ENCODE data around the gene UGT1A8. TPM values are rescaled to one million over a fixed set of nuclear protein-coding genes. Genes with fewer than 3 reads are reported as not detected.
"Not testable (repeated sequence)": the region's sequence is repeated elsewhere in the genome, so short reads cannot be mapped to it uniquely, and the experiment has no call there.

UGT1A8 gene
- total RNA-seq, 1 donor from 2014 or later, result 0.13 TPM

DNA sequence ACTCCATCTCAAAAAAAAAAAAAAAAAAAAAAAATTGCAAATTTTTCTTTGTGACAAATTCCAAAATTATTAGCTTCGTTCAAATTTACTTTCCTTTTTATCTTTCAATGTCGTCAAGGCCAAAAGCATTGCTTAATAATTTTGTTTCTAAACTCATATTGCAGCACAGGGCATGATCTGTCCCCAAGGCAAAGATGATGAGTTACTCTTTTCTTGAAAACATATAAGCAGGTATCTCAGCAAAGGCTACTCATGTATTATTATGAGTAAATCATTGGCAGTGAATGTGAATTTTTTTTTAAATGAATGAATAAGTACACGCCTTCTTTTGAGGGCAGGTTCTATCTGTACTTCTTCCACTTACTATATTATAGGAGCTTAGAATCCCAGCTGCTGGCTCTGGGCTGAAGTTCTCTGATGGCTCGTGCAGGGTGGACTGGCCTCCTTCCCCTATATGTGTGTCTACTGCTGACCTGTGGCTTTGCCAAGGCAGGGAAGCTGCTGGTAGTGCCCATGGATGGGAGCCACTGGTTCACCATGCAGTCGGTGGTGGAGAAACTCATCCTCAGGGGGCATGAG, 64.2 kb downstream of the UGT1A8 start, which contains the start of gene UGT1A7:
Gene UGT1A7, plus strand, starts transcription at position 381 of the 579 bp plus-strand sequence. Its CDS starts 37 bp downstream, at position 418.
- ATAC-seq (peak; percentile 50), DNase-seq (ENCODE audit: low spot score) (no peak)

GRCh38 chr2:233684640-233685039, 67.2 kb downstream of the UGT1A8 start:
- no peak for DNase-seq (ENCODE audit: low spot score)
- no peak for ATAC-seq

DNA sequence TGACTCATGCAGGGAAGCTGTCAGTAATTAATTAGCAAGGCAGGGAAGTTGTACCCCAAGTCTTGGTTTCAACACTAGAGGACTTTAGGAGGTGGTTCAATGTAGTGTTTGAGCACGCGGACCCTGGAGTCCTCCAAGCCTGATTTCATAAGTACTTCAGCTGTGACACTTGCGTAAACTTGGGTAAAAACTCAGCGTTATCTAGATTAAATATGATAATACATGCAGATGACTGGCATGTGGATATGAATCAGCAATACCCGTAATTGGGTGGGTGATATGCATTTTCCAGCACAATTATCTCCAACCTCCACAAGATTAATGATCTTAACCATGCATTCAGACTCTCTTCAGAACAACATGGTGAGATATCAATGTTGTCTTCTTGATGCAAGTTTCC, 69.5 kb downstream of the UGT1A8 start:
- DNase-seq (ENCODE audit: low spot score) (no peak), ATAC-seq (no peak)

DNA sequence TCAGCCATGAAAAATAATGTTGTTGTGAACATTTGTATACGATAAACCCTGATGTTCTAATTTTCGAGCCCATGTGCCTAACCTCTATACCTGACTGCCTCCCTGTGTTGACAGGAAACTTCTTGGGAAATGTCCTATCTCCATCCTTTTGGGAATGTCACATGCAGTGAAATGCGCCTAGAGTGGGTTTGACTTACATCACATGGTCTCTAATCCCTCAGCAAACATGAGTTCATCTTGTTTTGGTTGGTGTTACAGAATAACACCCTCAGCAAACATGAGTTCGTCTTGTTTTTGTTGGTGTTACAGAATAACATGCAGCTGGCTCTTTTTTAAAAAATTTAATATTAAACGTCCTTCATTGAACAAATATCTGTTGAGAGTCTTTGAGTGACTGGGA, 70.9 kb downstream of the UGT1A8 start:
- no peak for ATAC-seq

GRCh38 chr2:233689031-233689430, 71.6 kb downstream of the UGT1A8 start:
- DNase-seq (ENCODE audit: low spot score), result no peak
- no peak for ATAC-seq

More for the DNA sequence above, 70.9 kb downstream of the UGT1A8 start:
- no peak for DNase-seq (ENCODE audit: low spot score)

DNA sequence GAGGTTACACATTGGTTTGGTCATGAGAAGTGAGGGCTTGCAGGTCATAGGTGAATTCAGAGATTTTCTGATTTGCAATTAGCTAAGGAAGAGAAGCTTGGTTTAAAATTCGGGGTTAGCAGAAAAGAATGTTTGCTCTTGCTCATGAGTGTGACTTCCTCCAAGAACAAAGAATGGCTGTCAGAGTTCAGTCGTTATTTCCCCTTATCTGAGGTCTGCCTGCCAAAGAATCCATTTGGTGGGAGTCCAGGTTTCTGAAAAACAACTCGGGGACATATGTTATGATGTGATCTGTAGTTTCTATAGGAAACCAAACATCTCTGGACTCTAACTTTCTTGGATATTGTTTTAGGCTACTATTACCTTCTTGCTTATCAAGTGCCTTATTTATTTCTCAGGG, 72.1 kb downstream of the UGT1A8 start:
- no peak for DNase-seq (ENCODE audit: low spot score)
- no peak for ATAC-seq

- DNase-seq (ENCODE audit: low spot score), result no peak
- no peak for ATAC-seq
Observed at GRCh38 chr2:233690444-233690843, 73.0 kb downstream of the UGT1A8 start.

DNA sequence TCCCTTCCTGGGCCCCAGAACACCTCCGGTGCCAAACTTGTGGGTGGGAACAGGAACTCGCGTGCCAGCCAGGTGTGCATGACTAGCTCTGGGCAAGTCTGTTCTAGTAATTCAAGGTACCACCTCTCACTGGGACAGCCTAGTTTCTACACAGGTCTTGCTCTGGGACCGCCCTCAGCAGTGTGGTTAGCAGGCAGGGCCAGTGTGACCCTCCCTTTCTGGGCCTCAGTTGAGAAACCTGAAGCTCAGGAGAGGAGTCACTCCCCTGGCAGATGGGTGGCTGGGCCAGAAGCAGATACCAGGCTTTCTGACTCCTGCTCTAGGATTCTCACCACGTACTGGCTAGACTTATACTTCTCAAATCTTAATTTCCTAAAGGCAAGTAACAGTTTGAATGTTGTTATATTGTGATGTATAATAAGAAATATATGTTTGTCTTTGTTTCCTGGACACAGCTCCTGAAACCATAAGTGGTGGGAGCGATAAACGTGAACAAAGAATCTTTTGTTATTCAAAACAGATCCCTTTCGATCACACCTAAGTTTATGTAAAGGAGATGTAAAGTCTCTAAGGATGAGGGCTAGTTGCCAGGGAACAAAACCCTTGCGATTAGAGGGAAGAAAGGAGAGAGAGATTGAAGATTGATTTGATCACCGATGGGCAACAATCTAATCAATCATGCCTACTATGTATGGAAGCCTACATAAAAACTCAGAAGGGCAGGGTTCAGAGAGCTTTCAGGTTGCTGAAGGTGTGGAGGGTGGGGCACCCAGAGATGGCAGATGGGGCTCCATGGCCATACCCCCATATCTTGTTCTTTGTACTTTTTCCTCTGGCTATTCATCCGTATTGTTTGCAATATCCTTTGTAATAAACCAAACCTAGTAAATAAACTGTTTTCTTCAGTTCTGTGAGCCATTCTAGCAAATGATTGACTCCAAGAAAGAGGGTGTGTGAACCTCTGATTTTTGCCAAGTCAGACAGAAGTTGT, 74.3 kb downstream of the UGT1A8 start:
- no peak for ATAC-seq

DNA sequence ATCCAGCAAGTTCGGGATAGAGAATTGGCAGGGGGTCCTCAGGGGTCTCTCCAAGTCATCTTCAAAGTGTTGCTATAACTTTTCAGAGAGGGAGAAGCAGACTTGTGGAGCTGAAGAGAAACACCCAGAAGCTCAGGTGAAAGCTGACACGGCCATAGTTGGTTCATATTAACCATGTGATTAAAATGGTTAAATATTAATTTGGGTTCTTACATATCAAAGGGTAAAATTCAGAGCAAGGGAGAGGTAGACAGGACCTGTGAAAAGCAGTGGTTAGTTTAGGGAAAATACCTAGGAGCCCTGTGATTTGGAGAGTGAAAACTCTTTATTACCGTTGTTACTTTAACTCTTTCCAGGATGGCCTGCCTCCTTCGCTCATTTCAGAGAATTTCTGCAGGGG, 75.2 kb downstream of the UGT1A8 start, which contains the start of gene UGT1A6:
Gene UGT1A6, plus strand, starts transcription at position 243 of the 400 bp plus-strand sequence. Its CDS starts 115 bp downstream, at position 358.
- DNase-seq (ENCODE audit: low spot score) (no peak), ATAC-seq (peak; percentile 69)

More for the DNA sequence above, 74.3 kb downstream of the UGT1A8 start:
- DNase-seq (ENCODE audit: low spot score), result no peak

- ATAC-seq (peak; percentile 75), DNase-seq (ENCODE audit: low spot score) (peak; percentile 75)
Observed at GRCh38 chr2:233693963-233694362, 76.5 kb downstream of the UGT1A8 start.

GRCh38 chr2:233698740-233699139, 81.3 kb downstream of the UGT1A8 start:
- DNase-seq (ENCODE audit: low spot score) (no peak), ATAC-seq (no peak)

- peak; percentile 35 for ATAC-seq
Observed at GRCh38 chr2:233699424-233700027, 82.1 kb downstream of the UGT1A8 start.

DNA sequence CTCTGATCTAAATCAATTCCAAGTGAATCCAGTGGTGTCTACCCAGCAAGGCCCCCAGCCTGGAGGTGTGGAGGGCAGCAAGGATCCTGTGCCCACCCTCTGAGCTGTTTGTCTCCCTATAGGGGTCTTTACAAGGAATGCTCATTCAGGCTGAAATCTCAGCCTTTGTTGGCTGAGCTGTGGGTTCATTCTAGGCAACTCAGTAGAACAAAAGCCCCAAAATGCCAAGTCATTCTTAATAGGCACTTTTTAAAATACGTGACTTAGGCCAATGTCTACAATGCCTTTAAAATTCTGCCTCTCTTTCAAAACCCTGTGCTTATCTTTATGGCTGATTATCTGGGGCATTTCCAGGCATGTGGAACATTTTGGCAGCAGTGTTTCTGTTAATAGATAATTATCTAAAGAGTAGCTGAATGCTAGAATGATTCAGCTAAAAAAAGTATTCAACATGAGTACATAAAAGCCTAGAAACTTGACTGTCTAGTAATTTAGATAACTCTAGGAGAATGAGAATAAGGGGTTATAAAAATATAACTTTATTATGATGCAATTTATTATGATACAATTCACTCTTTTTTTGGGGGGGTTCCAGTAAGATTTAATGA, 82.7 kb downstream of the UGT1A8 start:
- DNase-seq (ENCODE audit: low spot score) (peak; percentile 77), ATAC-seq (peak; percentile 86)

More at GRCh38 chr2:233699424-233700027, 82.1 kb downstream of the UGT1A8 start:
- DNase-seq (ENCODE audit: low spot score), result no peak

DNA sequence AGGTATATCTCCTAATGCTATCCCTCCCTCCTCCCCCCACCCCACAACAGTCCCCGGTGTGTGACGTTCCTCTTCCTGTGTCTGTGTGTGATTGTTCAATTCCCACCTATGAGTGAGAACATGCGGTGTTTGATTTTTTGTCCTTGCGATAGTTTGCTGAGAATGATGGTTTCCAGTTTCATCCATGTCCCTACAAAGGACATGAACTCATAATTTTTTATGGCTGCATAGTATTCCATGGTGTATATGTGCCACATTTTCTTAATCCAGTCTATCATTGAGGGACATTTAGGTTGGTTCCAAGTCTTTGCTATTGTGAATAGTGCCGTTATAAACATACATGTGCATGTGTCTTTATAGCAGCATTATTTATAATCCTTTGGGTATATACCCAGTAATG, 83.4 kb downstream of the UGT1A8 start:
- ATAC-seq; DNase-seq (ENCODE audit: low spot score): not testable (repeated sequence)

- DNase-seq (ENCODE audit: low spot score) (no peak), ATAC-seq (no peak)
Observed at GRCh38 chr2:233702238-233702637, 84.8 kb downstream of the UGT1A8 start.

- peak; percentile 96 for DNase-seq (ENCODE audit: low spot score)
- peak; percentile 92 for ATAC-seq
Observed at GRCh38 chr2:233705911-233706506, 88.6 kb downstream of the UGT1A8 start.

GRCh38 chr2:233706720-233707119, 89.3 kb downstream of the UGT1A8 start:
- peak; percentile 7 for ATAC-seq
- DNase-seq (ENCODE audit: low spot score), result no peak

DNA sequence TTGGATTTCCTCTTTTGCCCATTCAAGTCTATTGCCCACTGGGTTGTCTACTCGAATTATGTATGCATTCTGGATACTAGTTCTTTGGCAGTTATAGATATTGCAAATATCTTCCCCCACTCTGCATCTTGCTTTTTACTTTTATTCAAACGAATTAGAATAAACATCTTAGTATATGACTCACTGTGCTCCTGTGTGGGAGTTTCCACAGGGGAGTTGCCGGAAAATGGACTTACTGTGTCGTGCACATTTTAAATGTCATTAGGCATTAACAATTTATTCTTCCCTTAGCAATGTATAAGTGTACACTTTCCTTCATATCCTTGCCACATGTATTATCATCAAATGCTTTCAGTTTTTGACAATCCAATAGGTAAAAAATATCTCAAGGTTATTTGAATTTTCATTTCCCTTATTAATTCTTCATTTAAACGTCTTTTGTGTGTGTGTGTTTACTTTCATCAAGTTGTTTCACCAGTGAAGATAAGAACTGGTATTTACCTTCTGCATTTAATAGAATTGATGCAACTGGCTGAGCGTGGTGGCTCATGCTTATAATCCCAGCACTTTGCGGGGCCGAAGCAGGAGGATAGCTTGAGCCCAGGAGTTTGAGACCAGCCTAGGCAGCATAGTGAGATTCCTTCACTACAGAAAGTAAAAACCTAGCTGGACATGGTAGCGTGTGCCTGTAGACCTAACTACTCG, 90.7 kb downstream of the UGT1A8 start:
- ATAC-seq, result no peak
- DNase-seq (ENCODE audit: low spot score), result no peak

- DNase-seq (ENCODE audit: low spot score), result no peak
- no peak for ATAC-seq
Observed at GRCh38 chr2:233708942-233709341, 91.5 kb downstream of the UGT1A8 start.

Data from left lobe of liver (tissue), 2 donors.